ENCODE results near the gene EPS15.
"Not testable (repeated sequence)": the region's sequence is repeated elsewhere in the genome, so short reads cannot be mapped to it uniquely, and the experiment has no call there.

Gene EPS15

DNA sequence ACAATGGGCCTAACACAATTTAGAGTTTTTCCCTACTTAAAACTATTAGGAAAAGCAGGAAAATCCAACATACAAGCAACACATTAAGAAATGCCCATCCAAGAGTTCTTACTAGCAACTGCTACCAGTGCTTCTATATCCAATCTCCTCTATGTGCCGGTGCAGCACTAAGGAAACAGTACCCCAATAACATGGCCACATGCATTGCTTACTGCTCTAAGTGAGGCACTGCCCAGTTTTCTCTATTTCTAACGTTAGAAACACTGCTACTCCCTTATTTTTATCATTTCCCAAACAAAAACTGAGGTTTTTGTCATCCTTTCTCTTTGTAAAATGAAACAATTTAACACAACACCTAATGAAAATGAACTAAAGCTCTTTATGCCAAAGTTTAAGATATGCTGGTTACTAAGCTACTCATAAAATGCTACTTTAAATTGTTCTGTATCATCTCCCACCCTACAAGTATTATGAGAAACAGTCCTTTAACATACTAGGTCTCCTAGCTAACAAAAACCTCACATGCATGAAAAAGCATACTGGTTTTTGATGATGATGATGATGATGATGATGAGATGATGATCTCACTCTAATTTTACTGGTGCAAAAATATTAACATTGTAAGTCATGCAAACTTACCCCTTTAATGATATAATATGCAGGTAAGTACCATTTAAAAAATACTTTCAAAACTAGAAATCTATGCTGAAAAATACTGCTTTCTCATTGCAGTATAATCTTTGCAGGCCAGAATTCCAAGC, 98.0 kb downstream of the EPS15 start:
- Histone ChIP-seq H3K27ac (ENCODE audit: insufficient read depth, low read depth, low read length, poor library complexity, severe bottlenecking) (no peak overlapping the region), H3K9me3 (ENCODE audit: control insufficient read depth, low read length) (no peaks in the 10 kb centered on the region), H3K4me3 (ENCODE audit: insufficient read depth, low read depth, low read length) (peak overlapping the region; percentile 37), H3K36me3 (ENCODE audit: control insufficient read depth, insufficient read depth, low read length) (no peaks in the 10 kb centered on the region), H3K4me1 (ENCODE audit: control insufficient read depth, insufficient read depth, low read length) (no peaks in the 10 kb centered on the region), H3K27me3 (ENCODE audit: control insufficient read depth, insufficient read depth, low read length, poor library complexity, severe bottlenecking) (no peaks in the 10 kb centered on the region)
- WGBS, 2 experiments = 72 to 80% methylated on average over 2 of the region's 2 CpGs

GRCh38 chr1:51418384-51418959, 100.6 kb downstream of the EPS15 start:
- Histone ChIP-seq H3K36me3 (ENCODE audit: control insufficient read depth, insufficient read depth, low read length) (no peaks in the 10 kb centered on the region), H3K4me1 (ENCODE audit: control insufficient read depth, insufficient read depth, low read length) (no peaks in the 10 kb centered on the region), H3K9me3 (ENCODE audit: control insufficient read depth, low read length) (no peaks in the 10 kb centered on the region), H3K4me3 (ENCODE audit: insufficient read depth, low read depth, low read length) (no peak overlapping the region), H3K27ac (ENCODE audit: insufficient read depth, low read depth, low read length, poor library complexity, severe bottlenecking) (no peak overlapping the region), H3K27me3 (ENCODE audit: control insufficient read depth, insufficient read depth, low read length, poor library complexity, severe bottlenecking) (no peaks in the 10 kb centered on the region)
- WGBS, 2 experiments = 86 to 95% methylated on average over 1 of the region's 2 CpGs

DNA sequence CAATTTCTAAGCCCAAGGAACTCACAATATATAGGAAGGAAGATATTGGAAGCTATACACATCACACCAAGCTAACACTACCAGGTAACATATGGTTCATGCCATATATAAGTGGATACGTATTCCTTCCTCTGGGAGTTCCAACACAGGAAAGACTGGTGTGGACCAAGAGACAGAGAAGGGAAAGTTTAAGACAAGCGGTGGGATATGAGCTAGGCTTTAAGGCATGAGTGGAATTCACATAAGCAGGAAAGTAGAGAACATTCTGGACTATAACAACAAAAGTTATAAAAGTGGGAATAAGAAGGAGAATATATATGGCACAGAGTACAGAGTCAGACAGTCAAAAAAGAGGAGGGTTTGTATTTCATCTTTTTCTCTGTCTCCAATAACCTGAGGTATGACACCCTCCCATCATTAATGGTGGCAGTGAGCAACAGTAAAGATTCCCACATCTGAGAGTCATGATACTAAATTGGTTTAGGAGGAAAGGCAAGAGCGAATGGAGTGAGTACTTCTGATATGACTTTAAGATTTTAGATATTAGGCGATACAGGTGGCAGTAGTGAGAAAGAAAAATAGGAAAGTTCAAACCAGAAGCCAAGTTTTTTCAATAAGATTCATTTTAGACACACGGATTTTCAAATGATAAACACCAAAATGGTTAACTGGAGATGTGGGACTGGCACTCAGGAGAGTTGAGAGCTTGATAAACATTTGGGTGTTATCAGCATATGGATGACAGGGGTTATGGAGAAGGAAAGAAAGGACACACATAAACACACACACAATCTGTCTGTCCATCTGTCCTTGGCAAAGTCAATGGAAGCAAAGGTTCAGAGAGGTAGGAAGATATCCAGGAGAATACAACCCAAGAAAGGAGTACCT, 101.3 kb downstream of the EPS15 start:
- Histone ChIP-seq H3K36me3 (ENCODE audit: control insufficient read depth, insufficient read depth, low read length) (no peaks in the 10 kb centered on the region), H3K4me3 (ENCODE audit: insufficient read depth, low read depth, low read length) (no peak overlapping the region), H3K27ac (ENCODE audit: insufficient read depth, low read depth, low read length, poor library complexity, severe bottlenecking) (no peak overlapping the region), H3K27me3 (ENCODE audit: control insufficient read depth, insufficient read depth, low read length, poor library complexity, severe bottlenecking) (no peaks in the 10 kb centered on the region), H3K9me3 (ENCODE audit: control insufficient read depth, low read length) (no peaks in the 10 kb centered on the region), H3K4me1 (ENCODE audit: control insufficient read depth, insufficient read depth, low read length) (no peaks in the 10 kb centered on the region)
- 93 to 96% methylated on average over 5 of the region's 5 CpGs for WGBS, 2 experiments

GRCh38 chr1:51416910-51417309, 102.2 kb downstream of the EPS15 start:
- Histone ChIP-seq H3K9me3 (ENCODE audit: control insufficient read depth, low read length) (no peaks in the 10 kb centered on the region), H3K36me3 (ENCODE audit: control insufficient read depth, insufficient read depth, low read length) (no peaks in the 10 kb centered on the region), H3K27ac (ENCODE audit: insufficient read depth, low read depth, low read length, poor library complexity, severe bottlenecking) (no peak overlapping the region), H3K4me1 (ENCODE audit: control insufficient read depth, insufficient read depth, low read length) (no peaks in the 10 kb centered on the region), H3K4me3 (ENCODE audit: insufficient read depth, low read depth, low read length) (no peak overlapping the region), H3K27me3 (ENCODE audit: control insufficient read depth, insufficient read depth, low read length, poor library complexity, severe bottlenecking) (no peaks in the 10 kb centered on the region)

- Histone ChIP-seq H3K4me1 (ENCODE audit: control insufficient read depth, insufficient read depth, low read length) (no peaks in the 10 kb centered on the region), H3K4me3 (ENCODE audit: insufficient read depth, low read depth, low read length) (no peak overlapping the region), H3K27me3 (ENCODE audit: control insufficient read depth, insufficient read depth, low read length, poor library complexity, severe bottlenecking) (no peaks in the 10 kb centered on the region), H3K27ac (ENCODE audit: insufficient read depth, low read depth, low read length, poor library complexity, severe bottlenecking) (no peak overlapping the region), H3K9me3 (ENCODE audit: control insufficient read depth, low read length) (no peaks in the 10 kb centered on the region), H3K36me3 (ENCODE audit: control insufficient read depth, insufficient read depth, low read length) (no peaks in the 10 kb centered on the region)
- WGBS, 2 experiments = 85 to 87% methylated on average over 2 of the region's 2 CpGs
Observed at GRCh38 chr1:51415963-51416362, 103.1 kb downstream of the EPS15 start.

DNA sequence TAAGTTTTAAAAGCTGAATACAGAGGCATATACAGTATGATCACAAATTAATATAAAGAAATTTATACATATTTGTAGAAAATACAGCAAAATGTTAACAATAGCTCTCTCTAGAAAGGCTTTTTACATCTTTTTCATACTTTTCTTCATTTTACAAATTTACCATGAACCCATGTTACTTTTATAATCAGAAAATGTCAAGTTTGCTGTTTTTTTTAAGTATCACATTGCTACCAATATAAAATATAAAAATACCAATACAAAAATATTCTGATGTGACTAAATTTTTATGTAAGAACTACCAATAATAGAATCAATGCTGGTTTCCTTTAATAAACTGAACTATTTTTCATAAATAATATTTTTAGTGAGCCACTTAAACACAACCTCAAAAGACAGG, 104.3 kb downstream of the EPS15 start:
- H3K9me3 ChIP-seq (ENCODE audit: control insufficient read depth, low read length) = no peaks in the 10 kb centered on the region
- H3K4me3 ChIP-seq (ENCODE audit: insufficient read depth, low read depth, low read length) = no peak overlapping the region
- no peaks in the 10 kb centered on the region for H3K36me3 ChIP-seq (ENCODE audit: control insufficient read depth, insufficient read depth, low read length)
- no peaks in the 10 kb centered on the region for H3K4me1 ChIP-seq (ENCODE audit: control insufficient read depth, insufficient read depth, low read length)
- H3K27me3 ChIP-seq (ENCODE audit: control insufficient read depth, insufficient read depth, low read length, poor library complexity, severe bottlenecking) = no peaks in the 10 kb centered on the region
- H3K27ac ChIP-seq (ENCODE audit: insufficient read depth, low read depth, low read length, poor library complexity, severe bottlenecking) = no peak overlapping the region

DNA sequence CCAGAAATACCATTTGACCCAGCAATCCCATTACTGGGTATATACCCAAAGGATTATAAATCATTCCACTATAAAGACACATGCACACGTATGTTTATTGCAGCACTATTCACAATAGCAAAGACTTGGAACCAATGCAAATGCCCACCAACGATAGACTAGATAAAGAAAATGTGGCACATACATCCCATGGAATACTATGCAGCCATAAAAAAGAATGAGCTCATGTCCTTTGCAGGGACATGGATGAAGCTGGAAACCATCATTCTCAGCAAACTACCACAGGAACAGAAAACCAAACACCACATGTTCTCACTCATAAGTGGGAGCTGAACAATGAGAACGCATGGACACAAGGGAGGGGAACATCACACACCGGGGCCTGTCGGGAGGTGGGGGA, 107.2 kb downstream of the EPS15 start:
- not testable (repeated sequence) for H3K4me1 ChIP-seq (ENCODE audit: control insufficient read depth, insufficient read depth, low read length); H3K27ac ChIP-seq (ENCODE audit: insufficient read depth, low read depth, low read length, poor library complexity, severe bottlenecking); H3K27me3 ChIP-seq (ENCODE audit: control insufficient read depth, insufficient read depth, low read length, poor library complexity, severe bottlenecking); H3K36me3 ChIP-seq (ENCODE audit: control insufficient read depth, insufficient read depth, low read length); H3K9me3 ChIP-seq (ENCODE audit: control insufficient read depth, low read length); H3K4me3 ChIP-seq (ENCODE audit: insufficient read depth, low read depth, low read length)
- WGBS, 2 experiments = 85 to 88% methylated on average over 5 of the region's 5 CpGs

DNA sequence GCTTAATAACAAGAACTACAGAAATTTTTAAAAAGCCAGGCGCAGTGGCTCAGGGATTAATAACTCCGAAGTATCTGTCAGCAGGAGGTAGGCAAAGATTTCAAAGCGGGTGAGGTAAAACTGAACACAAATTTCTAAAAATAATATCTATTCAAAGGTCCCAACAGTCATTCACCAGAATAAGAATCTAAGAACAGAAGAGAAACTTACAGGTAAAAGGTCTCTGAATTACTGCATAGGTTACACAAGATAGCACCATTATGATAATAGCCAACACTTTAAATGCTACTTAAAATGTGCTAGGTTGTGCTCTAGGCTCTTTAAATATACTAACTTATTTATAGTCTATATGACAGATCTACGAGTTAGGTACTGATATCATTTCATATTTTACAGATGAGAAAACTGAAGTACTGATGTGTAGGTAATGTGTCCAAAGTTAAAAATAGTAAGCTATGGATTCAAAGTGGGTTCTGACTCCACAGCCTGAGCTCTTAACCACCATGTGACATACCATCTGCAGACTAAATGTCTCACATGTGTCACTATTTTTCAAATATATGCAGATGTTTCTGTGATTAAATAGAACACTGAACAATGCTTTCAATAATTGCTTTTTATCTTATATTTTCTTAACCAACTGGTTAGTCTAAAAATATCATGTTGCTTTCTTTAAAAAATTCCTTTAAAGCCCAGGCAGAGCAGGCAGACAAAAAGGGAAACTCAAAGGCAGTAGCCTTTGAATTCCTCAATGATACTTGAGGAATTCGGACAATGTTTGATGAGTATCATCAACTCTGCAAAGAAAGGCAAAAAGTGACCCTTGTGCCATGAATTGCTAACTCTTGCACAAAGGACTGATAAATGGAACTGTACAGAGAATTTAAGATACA, 108.3 kb downstream of the EPS15 start:
- WGBS, 2 experiments = 95 to 98% methylated on average over 4 of the region's 5 CpGs
- Histone ChIP-seq H3K36me3 (ENCODE audit: control insufficient read depth, insufficient read depth, low read length) (peaks cover 6% of the 10 kb centered on the region), H3K4me3 (ENCODE audit: insufficient read depth, low read depth, low read length) (no peak overlapping the region), H3K27me3 (ENCODE audit: control insufficient read depth, insufficient read depth, low read length, poor library complexity, severe bottlenecking) (no peaks in the 10 kb centered on the region), H3K4me1 (ENCODE audit: control insufficient read depth, insufficient read depth, low read length) (no peaks in the 10 kb centered on the region), H3K27ac (ENCODE audit: insufficient read depth, low read depth, low read length, poor library complexity, severe bottlenecking) (no peak overlapping the region), H3K9me3 (ENCODE audit: control insufficient read depth, low read length) (no peaks in the 10 kb centered on the region)

DNA sequence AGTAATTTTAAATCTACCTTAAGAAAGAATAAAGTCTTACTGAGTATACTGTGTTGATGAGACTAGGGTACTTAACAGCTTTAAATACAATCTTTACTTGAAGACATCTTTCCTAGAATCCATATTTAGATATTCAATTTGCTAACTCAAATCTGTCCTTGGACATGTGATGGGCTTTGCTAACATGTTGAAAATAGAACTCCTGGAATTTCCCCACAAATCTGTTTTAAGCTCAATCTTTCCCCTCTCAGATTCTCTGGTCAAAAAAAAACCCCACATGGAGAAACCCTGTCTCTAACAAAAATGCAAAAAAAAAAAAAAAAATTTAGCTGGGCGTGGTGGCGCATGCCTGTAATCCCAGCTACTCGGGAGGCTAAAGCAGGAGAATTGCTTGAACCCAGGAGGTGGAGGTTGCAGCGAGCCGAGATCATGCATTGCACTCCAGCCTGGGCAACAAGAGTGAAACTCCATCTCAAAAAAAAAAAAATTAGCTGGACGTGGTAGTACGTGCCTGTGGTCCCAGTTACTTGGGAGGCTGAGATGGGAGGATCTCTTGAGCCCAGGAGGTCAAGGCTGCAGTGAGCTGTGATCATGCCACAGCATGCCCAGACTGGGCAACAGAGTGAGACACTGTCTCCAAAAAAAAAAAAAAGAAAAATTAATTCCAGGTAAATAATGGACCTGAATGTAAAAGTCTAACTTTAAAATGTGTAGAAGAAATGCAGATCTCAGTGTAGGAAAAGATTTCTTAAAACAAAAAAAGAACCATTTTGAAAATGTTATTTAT, 109.1 kb downstream of the EPS15 start:
- not testable (repeated sequence) for H3K4me3 ChIP-seq (ENCODE audit: insufficient read depth, low read depth, low read length); H3K27ac ChIP-seq (ENCODE audit: insufficient read depth, low read depth, low read length, poor library complexity, severe bottlenecking); H3K4me1 ChIP-seq (ENCODE audit: control insufficient read depth, insufficient read depth, low read length); H3K36me3 ChIP-seq (ENCODE audit: control insufficient read depth, insufficient read depth, low read length); H3K9me3 ChIP-seq (ENCODE audit: control insufficient read depth, low read length); H3K27me3 ChIP-seq (ENCODE audit: control insufficient read depth, insufficient read depth, low read length, poor library complexity, severe bottlenecking)
- WGBS, 2 experiments = 89 to 93% methylated on average over 7 of the region's 7 CpGs
